HG02642 (cell line): Measurements from ENCODE around the gene CCDC8.
"Not testable (repeated sequence)": the region's sequence is repeated elsewhere in the genome, so short reads cannot be mapped to it uniquely, and the experiment has no call there.

Source experiments
- ATAC-seq: cut with Tn5 transposase; IDR thresholded peaks from one replicate; pipeline ENCODE4 v1.9.1; 2021; ENCODE audit warnings: mild to moderate bottlenecking; ENCODE audit not compliant: unreplicated experiment, poor library complexity

Gene CCDC8

DNA sequence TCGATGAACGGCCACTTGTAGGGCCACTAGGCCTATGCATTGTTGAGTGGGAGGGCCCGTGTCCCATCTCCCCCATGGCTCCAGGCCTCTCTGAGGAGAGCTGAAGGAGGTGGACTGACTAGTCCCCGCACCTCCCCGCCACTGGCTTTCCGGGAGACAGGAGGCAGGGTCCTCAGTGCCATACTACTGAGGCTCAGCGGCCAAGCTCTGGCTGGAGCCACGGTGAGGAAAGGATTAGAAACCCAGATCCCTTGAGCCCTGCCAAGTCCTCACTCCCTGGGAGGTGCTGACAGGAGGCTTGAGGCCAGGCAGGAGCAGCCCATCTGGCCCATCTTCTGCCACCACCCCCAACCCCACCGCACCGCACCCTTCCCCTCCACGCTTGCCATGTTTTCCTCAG, 29.0 kb downstream of the CCDC8 start:
- ATAC-seq = no peak

DNA sequence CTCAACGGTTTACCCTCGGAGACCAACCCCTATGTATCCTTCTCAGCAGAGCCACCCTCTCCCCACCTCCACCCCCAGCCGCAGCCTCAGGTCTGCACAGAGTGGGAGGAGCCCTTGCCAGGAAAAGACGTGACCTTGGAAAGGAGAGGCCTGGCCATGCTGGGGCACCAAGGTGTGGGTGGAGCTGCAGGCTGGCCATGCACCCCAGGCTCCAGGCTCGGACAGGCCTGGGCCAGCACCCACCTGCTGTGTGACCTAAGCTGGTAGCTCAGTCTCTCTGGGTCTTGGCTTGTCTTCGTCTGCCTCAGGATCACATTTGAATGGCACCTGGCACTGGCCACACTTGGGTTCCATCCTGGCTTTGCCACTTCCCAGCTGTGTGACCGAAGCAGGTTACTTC, 29.5 kb downstream of the CCDC8 start:
- no peak for ATAC-seq

DNA sequence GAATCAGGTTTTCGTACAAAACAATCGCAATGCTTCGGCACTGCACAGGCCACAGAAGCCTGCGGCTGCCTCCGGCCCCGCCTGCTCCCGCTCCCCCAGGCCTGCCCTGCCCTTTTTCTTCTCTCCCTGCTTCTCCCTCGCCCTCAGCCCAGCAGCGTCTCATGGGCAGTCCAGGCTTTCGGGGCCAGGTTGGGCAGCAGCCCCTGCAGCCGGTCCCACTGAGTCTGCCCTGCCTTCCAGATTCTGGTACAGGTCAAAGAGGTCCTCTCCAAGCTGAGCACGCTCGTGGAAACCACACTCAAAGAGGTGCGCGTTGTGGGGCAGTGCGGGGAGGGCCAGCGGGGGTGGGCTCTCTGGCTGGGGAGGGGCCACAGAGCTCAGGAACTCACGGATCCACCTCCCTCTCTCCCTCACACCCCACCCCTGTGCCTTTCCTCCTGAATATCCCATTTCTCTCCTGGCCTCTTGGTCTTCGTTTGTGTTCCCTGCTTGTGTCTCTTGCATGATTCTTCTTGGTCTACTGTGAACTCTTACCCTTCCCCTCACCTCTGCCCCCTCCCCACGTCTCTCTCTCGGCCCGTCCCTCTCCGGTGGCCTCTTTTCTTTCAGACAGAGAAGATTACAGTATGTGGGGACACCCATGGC, 30.1 kb downstream of the CCDC8 start:
- ATAC-seq = no peak

DNA sequence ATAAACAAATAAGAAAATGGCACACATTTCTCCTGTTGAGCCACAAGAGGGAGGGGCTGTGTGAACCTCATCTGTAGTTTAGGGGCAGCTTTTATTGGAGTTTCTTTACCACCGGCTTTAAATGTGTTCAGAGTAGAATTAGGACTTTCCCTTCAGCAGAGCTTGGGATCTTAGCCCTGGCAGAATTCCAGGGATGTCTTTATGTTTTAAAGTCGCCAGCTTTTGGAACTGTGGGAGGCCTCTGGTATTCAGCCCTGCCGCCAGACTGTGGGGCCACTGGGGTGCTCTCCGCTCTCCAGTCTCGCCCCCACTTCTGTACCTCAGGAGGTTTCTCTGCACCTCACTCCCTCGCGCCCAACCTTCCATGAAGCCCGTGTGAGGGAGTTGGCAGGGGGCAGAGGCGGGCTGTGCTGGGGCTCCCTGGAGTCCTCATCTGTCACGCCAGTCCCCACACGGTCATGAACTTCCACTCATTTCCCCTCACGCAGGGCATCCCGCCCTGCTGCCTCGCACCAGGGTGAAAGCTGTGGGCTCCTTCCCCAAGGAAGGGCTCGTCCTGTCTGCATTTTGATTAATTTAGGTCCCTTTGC, 31.5 kb downstream of the CCDC8 start:
- ATAC-seq = no peak

DNA sequence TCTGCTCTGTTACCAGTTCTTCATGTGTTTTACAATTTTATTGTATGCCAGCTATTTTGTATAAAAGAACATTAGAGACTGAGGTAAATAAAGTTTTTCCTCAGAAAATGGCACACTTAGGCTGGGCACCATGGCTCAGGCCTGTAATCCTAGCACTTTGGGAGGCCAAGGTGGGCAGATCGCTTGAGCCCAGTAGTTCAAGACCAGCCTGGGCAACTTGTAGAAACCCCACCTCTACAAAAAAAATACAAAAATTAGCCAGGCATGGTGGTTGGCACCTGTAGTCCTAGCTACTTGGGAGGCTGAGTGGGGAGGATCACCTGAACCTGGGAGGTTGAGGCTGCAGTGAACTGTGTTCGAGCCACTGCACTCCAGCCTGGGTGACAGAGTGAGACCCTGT, 32.0 kb downstream of the CCDC8 start:
- ATAC-seq = no peak

DNA sequence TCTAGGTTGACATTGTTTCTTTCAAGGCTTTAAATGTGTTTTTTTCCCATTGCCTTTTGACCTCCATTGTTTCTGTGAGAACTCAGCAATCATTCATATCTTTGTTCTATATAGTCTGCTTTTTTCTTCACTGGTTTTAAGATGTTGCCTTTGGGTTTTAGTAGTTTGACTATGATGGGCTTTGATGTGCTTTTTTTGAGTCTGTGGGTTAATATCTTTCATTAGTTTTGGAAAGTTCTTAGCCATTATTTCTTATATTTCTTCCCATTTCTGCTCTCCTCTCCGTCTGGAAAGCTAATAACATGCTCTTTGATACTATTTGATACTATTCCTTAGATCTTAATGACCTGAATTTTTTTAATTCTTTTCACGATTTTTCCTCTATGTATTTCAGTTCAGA, 32.7 kb downstream of the CCDC8 start:
- ATAC-seq = no peak

DNA sequence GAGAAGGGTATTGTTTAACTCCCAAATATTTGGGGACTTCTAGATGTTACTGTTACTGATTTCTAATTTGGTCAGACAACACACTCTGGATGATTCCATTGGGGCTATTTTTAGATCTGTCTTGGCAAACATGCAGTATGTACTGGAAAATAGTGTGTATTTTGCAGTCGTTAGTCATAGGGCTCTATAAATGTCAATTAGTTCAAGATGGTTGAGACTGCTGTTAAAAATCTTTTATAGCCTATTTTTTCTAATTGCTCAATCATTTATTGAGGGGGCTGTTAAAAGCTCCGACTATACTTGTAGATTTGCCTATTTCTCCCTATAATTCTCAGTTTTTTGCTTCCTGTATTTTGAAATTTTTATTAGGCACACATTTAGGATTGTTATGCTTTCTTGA, 35.1 kb downstream of the CCDC8 start:
- ATAC-seq = no peak

DNA sequence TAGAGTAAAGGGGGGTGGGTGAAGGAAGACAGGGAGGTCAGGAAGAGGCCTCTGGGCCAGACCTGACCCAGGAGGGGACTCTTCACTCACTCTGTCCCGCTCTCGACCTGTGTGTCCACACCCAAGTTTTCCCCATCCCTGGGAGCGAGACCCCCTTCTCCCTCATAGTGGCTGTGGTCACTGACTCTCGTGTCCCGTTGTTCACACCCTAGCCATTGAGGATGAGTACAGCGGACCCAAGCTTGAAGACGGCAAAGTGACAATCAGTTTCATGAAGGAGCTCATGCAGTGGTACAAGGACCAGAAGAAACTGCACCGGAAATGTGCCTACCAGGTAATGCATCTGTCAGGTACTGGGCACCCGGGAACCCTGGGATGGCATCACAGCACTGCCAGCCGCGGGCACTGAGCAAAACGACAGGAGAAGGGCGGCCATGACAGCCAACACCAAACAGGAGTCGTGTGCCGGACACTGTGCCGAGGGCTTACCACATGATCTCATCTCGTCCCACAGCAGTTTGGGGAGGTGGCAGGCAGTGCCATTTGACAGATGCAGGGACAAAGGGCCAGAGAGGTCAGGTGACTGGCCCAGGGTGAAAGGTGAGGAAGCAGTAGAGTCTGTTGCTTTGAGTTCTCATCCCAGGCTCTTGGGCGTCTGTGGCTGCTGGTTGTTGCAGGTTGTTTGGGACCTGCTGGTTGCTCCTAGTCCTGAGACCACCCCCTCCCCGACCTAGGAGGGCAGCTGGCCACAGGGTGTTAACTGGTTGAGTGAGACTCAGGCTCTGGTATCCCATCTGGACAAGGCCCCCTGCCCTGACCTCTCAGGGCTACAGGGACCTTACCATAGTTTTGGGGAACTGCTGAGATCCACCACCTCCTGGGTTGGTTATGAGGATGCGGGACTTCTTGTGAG, 36.9 kb downstream of the CCDC8 start:
- no peak for ATAC-seq

DNA sequence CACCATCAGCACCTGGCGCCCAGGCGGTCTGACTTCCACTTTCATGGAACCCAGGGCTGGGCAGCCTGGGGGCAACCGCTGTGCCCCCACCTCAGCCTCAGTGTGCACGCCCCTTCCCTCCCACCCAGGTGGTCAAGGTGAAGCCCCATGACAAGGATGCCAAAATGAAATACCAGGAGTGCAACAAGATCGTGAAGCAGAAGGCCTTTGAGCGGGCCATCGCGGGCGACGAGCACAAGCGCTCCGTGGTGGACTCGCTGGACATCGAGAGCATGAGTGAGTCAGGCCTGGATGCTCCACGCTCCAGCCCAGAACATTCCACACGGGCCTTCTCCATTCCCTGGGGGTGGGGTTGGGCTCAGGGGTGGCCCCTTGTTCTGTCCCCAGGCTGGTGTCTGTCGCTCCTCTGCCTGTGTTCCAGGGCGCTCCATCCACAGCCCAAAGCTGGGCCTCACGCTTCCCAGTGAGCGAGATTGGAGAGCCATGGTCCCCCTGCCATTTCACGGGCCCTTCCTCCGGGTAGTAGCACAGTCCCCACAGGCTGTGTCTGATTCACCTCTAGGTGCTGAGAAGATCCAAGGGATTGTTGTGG, 37.8 kb downstream of the CCDC8 start:
- ATAC-seq = not testable (repeated sequence)

DNA sequence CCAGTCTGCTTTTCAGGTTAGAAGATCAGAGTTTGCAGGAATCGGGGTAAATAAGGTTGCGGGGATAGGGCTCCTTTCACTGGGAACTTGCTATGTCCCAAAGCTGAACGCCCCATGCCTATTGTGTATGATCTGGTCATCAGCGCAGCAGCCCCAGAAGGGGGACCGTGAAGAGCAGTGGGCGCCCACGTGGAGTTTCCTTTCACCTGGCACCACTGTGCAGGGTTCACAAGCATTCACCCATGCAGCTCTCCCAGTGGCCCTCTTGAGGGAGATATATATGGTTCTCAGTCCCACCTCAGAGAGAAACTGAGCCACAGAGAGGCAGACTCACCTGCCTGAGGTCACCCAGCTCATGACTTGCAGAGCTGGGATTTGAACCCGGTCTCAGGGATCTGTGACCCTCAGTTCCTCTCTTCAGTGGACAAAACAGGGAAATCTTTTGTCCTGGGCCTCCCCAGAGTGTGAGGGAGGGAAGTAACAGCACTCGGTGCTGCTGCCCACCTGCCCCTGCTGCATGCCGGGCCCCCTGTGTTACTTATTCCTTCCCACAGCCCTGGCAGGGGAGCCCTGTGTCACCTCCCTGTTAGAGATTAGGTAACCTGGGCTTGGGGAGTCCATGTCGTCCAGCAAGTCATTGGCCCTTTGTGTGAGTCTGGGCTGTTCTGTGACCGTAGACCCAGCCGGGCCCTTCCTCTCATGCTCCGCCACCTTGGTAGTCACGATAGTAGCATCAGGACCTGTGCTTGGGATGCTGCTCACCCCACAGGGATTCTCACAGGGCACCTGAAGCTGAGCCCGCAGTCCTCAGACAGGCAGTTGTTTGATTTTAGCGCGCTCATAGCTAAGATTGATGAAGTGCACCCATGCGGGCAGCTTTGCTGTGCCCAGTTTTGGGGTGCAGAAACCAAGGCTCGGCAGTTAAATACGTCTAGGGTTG, 38.6 kb downstream of the CCDC8 start:
- ATAC-seq = no peak

DNA sequence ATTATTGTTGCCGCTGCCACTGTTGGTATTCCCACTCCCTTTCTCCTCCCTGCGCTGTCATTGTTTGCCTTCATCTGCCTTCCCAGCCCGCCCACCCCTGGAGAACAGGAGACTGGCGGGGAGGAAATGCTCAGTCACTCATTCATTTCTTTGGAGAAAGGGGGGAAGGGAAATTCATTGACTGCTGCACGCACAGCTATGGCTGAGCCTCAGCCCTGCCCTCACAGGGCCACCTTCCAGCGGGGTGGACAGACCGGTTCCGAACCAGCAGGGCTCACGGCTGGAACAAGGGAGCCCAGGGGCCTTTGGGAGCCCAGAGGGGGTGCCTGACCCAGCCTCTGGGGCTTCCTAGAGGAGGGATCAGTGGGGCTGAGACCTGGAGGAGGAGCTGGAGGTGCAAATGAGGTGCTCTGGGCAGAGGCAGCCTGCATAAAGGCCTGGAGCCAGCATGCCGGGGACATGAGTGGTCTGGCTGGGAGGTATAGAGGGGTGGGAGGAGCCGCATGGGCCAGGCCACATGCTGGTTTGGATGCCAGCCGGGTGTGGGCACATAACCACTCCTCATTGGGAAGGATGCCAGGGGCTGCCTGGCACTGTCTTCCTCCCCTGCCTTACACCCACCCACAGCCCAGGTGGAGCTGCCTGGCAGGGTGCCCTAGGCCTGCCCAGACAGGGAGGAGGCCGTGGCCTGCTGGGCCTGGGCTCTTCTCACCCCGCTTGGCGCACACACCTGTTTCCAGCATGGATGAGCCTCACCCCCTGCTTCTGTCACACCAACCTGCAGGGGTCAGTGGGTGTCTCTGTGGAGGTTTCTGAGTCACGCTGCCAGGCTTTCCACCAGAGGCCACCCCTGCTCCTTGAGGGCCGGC, 39.6 kb downstream of the CCDC8 start:
- ATAC-seq = no peak

DNA sequence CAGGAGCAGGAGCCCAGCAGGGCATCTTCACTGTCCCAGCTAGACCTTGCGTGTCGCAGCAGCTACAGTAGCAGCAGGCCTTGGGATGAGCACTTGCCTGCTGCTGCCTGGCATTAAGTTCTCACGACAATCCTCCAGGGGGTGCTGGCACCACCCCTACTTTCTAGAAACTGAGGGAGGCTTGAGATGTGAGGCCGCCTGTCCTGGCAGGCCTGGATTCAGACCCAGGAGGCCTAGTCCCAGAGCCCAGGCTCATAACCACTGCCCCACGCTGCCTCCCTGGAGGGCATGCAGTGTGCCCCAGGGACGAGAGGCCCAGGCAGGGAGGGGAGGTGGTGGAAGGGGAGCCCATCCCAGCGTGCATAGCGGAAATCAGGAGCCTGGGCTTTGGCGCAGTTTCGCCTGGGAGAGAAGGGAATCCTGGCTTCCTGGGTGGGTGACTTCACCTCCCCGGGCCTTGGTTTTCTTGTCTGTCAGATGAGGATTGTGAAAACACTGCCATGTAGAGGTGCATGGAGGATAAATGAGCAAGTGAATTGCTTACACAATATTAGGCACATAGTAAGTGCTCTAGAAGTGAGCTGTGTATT, 40.4 kb downstream of the CCDC8 start:
- no peak for ATAC-seq

DNA sequence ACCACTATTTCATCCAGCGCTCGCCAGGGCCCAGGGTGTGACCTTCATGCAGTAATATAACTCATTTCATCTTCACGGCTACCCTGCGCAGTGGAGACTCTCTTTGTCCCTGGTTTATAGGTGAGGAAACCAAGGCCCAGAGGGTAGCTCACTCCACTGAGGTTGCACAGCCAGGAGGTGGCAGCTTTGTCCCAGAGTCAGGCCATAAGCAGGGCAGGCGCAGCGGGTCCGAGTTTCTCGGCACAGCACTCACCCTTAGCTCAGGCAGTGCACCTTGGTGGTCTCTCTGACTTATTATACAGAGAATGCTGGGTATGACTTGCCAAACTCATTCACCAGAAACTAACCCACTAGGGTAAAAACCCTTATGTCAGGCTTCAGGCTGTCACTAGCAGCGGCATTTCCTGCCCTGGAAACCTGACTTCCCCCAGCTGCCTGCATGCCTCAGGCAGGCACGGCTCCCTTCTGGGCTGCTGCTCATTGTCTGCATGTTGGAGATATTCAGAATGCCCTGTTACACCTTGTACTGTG, 41.9 kb downstream of the CCDC8 start:
- no peak for ATAC-seq

DNA sequence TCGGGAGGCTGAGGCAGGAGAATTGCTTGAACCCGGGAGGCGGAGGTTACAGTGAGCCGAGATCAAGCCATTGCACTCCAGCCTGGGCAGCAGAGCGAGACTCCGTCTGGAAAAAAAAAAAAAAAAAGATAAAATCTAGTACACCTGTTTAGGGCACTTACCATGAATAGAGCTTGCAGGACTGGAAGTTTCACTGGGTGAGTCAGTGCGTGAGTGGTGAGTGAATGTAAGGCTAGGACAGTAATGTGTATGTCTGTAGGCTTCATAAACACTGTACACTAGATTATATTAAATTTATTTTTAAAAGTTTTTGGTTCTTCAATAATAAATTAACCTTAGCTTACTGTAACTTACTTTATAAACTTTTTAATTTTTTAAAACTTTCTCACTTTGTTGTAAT, 43.5 kb downstream of the CCDC8 start:
- ATAC-seq = no peak

DNA sequence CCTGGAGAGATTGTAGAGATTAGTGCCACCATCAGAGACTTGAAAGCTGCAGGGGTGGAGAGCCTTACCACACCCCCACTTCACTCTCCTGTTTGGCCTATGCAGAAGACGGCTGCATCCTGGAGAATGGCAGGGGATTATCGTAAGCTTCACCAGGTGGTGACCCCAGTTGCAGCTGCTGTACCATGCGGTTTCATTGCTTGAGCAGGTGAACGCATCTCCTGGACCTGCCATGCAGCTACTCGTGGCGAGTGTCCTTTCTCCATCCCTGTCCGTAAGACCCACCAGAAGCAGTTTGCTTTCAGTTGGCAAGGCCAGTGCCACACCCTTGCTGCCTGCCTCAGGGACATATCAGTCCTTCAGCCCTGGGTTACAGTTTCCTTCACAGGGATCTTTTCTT, 45.2 kb downstream of the CCDC8 start:
- no peak for ATAC-seq

DNA sequence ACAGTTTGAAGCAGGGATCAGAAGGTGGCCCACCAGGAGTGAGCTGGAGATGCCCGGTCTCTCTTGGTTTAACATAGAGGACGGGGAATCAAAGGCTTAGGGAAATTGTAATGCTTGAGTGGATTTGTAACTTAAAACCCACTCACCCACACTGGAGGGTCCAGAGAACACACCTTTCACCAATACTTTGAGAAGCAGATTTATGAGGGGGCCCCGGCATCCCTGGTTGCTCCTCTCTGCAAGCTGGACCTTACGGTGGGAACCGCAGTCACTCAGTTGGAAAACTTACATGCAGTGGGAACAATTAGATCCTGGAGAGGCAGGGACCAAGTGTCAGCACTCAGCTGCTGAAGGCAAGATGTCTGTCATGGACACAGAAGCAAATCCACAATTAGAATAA, 45.9 kb downstream of the CCDC8 start:
- ATAC-seq = no peak

DNA sequence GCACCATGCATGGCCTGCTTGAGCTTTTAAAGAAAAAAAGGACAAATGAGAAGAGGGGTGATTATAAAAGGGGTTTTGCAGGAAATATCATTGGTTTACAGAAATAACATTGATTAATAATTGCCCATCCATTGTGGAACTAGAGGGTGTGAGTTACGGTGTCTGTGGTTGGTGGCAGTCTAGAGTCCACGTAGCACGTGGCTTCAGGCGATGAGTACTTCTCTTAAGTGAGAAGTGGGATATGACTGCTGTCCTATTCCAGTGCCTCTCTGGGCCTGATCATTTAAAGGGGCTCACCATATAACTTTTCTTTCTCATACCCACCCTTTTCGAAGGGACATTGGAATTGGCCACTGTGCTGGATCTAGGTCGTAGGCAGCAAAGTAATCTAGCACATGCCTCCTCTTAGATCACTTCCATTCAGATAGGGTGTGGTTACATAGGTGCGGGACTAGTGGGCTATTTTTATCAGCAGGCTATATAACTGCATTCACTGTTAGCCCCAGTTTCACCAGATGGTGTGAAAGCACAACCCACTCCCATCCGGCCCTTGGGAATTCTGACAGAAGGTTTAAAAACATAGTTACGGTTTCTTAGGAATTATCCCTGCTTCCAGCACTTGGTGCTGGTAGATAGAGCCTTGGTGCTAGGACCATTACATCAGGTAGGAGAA, 46.6 kb downstream of the CCDC8 start:
- ATAC-seq = no peak

DNA sequence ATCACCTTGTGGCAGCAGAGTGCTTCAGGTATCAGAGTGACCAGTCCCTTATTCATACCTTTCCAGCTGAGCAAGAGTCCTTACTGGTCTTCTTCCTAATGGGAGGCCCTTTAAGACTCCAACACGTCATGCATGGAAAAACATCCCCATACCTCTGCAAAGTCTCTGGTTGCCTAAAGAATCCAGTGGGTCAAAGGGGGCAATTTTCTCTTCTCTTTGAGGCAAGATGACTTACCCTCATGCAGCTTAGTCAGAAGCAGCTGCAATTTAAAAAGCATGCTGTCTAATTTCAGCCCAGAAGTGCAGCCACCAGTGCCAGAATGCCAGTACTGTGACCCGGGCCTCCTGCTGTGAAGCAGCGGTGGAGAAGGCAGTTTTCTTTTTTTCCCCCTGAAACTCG, 47.8 kb downstream of the CCDC8 start:
- no peak for ATAC-seq
